H1 (cell line): ENCODE data around the gene CUEDC1. TPM values are rescaled to one million over a fixed set of nuclear protein-coding genes. Genes with fewer than 3 reads are reported as not detected.

ENCODE experiments used
- CTCF ChIA-PET: fragments of 300-600 bp; sonication (Branson Sonifier 250); formaldehyde crosslinking; loops from one replicate; lab custom pipeline; 2021; ENCODE audit not compliant: partially characterized antibody; lab: Charles Lee
- POLR2A ChIA-PET: fragments of 300-600 bp; sonication (Branson Sonifier 250); formaldehyde crosslinking; loops from one replicate; lab custom pipeline; 2021; ENCODE audit warnings: inconsistent platforms; ENCODE audit not compliant: partially characterized antibody; lab: Charles Lee
- DNase-seq, 2 experiments: peaks; one replicate each; pipeline versions ENCODE4 v3.0.0 to v3.0.0-alpha.2; 2010 to 2022; ENCODE audit warnings: low spot score in 2 of 2, low read depth in 1 of 2, mixed read lengths in 1 of 2
- FAIRE-seq: peaks from 2 replicates; lab custom pipeline; 2011; peaks lifted over from hg19 to GRCh38; lab: Jason Lieb, UNC
- H2AFZ ChIP-seq: 2 replicates; pipeline ENCODE4 v1.8.1; 2012; ENCODE audit warnings: low read length, inconsistent platforms
- H2AK5ac ChIP-seq: 2 replicates; pipeline ENCODE4 v1.6.1; 2013; ENCODE audit warnings: low read depth, low read length
- H2BK120ac ChIP-seq: replicated peaks from 2 replicates; pipeline ENCODE3; 2013; ENCODE audit warnings: low read depth, low read length, inconsistent platforms
- H2BK12ac ChIP-seq: 2 replicates; pipeline ENCODE4 v1.6.1; 2013; ENCODE audit warnings: low read depth, low read length
- H2BK15ac ChIP-seq: 2 replicates; pipeline ENCODE4 v1.6.1; 2013; ENCODE audit warnings: low read length
- H2BK20ac ChIP-seq: 2 replicates; pipeline ENCODE4 v1.6.1; 2013; ENCODE audit warnings: low read length
- H2BK5ac ChIP-seq: 2 replicates; pipeline ENCODE4 v1.6.1; 2013; ENCODE audit warnings: low read depth, low read length
- H3K14ac ChIP-seq: 2 replicates; pipeline ENCODE4 v1.6.1; 2013; ENCODE audit warnings: inconsistent platforms; ENCODE audit not compliant: insufficient read length
- H3K18ac ChIP-seq: 2 replicates; pipeline ENCODE4 v1.6.1; 2013; ENCODE audit warnings: low read length; ENCODE audit errors: extremely low read depth
- H3K23ac ChIP-seq: 2 replicates; pipeline ENCODE4 v1.6.1; 2013; ENCODE audit warnings: inconsistent platforms; ENCODE audit not compliant: insufficient read length
- H3K23me2 ChIP-seq: 2 replicates; pipeline ENCODE4 v1.6.1; 2013; ENCODE audit warnings: low read depth, low read length
- H3K27ac ChIP-seq: 2 replicates; pipeline ENCODE4 v1.6.1; 2011; ENCODE audit warnings: low read depth, low read length, inconsistent platforms
- H3K27me3 ChIP-seq, 4 experiments: replicated peaks in 1 of 4; 1 replicate in 1 of 4; 2 replicates in 3 of 4; pipeline versions ENCODE4 v1.6.1 to v1.8.1; 2011 to 2013; ENCODE audit warnings: low read length in 3 of 4, mild to moderate bottlenecking in 3 of 4, inconsistent platforms in 2 of 4, mixed read lengths in 2 of 4, moderate library complexity in 1 of 4; ENCODE audit not compliant: control insufficient read depth in 3 of 4, insufficient read depth in 3 of 4; ENCODE audit errors: extremely low read depth in 1 of 4
- H3K36me3 ChIP-seq, 4 experiments: 2 replicates each; pipeline versions ENCODE4 v1.6.1 to v1.8.1; 2011 to 2013; ENCODE audit warnings: mild to moderate bottlenecking in 4 of 4, low read length in 3 of 4, moderate library complexity in 2 of 4, control low read depth in 1 of 4, inconsistent platforms in 1 of 4; ENCODE audit not compliant: insufficient read depth in 4 of 4, control insufficient read depth in 2 of 4
- H3K4ac ChIP-seq: replicated peaks from 2 replicates; pipeline ENCODE3; 2013; ENCODE audit warnings: low read length, low read depth, mixed read lengths, inconsistent platforms; ENCODE audit not compliant: insufficient read length
- H3K4me1 ChIP-seq, 4 experiments: replicated peaks in 1 of 4; 1 replicate in 1 of 4; 2 replicates in 3 of 4; pipeline versions ENCODE4 v1.6.1 to v1.8.1; 2011 to 2013; ENCODE audit warnings: low read length in 3 of 4, inconsistent platforms in 2 of 4, mixed read lengths in 1 of 4; ENCODE audit not compliant: insufficient read depth in 4 of 4, control insufficient read depth in 3 of 4
- H3K4me2 ChIP-seq, 2 experiments: 2 replicates each; pipeline versions ENCODE4 v1.6.1 to v1.8.1; 2011 to 2013; ENCODE audit warnings: low read depth in 2 of 2, low read length in 2 of 2, control low read depth in 1 of 2, inconsistent platforms in 1 of 2, mild to moderate bottlenecking in 1 of 2; ENCODE audit not compliant: insufficient read depth in 1 of 2
- H3K4me3 ChIP-seq, 4 experiments: fragments of 200-600, 300-600 bp in 1 of 4; sonication (generic), shearing (Covaris generic), sonication (Bioruptor Twin) in 1 of 4; 2 replicates each; pipeline versions ENCODE4 v1.5.1 to v1.8.1; 2011 to 2016; ENCODE audit warnings: low read length in 4 of 4, low read depth in 3 of 4, control low read depth in 2 of 4, inconsistent platforms in 2 of 4, mild to moderate bottlenecking in 2 of 4, mixed read lengths in 1 of 4, moderate library complexity in 1 of 4; ENCODE audit not compliant: insufficient read depth in 2 of 4; ENCODE audit errors: extremely low read depth in 1 of 4
- H3K56ac ChIP-seq: replicated peaks from 2 replicates; pipeline ENCODE3; 2013; ENCODE audit warnings: low read depth, mild to moderate bottlenecking, mixed read lengths, low read length, inconsistent platforms; ENCODE audit not compliant: insufficient read length
- H3K79me1 ChIP-seq: 2 replicates; pipeline ENCODE4 v1.6.1; 2013; ENCODE audit warnings: low read depth, low read length, control low read depth
- H3K79me2 ChIP-seq, 2 experiments: 2 replicates each; pipeline versions ENCODE4 v1.6.1 to v1.8.1; 2012 to 2013; ENCODE audit warnings: low read length in 2 of 2, mild to moderate bottlenecking in 2 of 2, inconsistent platforms in 1 of 2; ENCODE audit not compliant: insufficient read depth in 2 of 2, control insufficient read depth in 1 of 2
- H3K9ac ChIP-seq, 4 experiments: replicated peaks in 1 of 4; 1 replicate in 1 of 4; 2 replicates in 3 of 4; pipeline versions ENCODE4 v1.6.1 to v1.8.1; 2011 to 2013; ENCODE audit warnings: low read depth in 3 of 4, low read length in 3 of 4, control low read depth in 2 of 4, mild to moderate bottlenecking in 2 of 4, moderate library complexity in 2 of 4, inconsistent platforms in 1 of 4; ENCODE audit errors: extremely low read depth in 1 of 4
- H3K9me3 ChIP-seq, 2 experiments: 2 replicates each; pipeline versions ENCODE4 v1.6.1 to v1.8.1; 2012 to 2013; ENCODE audit warnings: mild to moderate bottlenecking in 2 of 2, moderate library complexity in 2 of 2, control low read depth in 1 of 2, inconsistent platforms in 1 of 2, low read depth in 1 of 2, low read length in 1 of 2, mixed read lengths in 1 of 2; ENCODE audit not compliant: insufficient read depth in 2 of 2
- H4K20me1 ChIP-seq, 2 experiments: replicated peaks in 1 of 2; 2 replicates each; pipeline versions ENCODE3 to v1.8.1; 2011 to 2013; ENCODE audit warnings: inconsistent platforms in 2 of 2, low read length in 2 of 2, mild to moderate bottlenecking in 1 of 2; ENCODE audit not compliant: insufficient read depth in 2 of 2, control insufficient read depth in 1 of 2
- H4K5ac ChIP-seq: 2 replicates; pipeline ENCODE4 v1.6.1; 2013; ENCODE audit warnings: low read length, low read depth, mixed read lengths, inconsistent platforms; ENCODE audit not compliant: insufficient read length
- H4K8ac ChIP-seq: 2 replicates; pipeline ENCODE4 v1.8.0; 2013; ENCODE audit warnings: mild to moderate bottlenecking, moderate library complexity, low read length, inconsistent platforms; ENCODE audit not compliant: insufficient read depth; ENCODE audit errors: extremely low read depth
- H4K91ac ChIP-seq: replicated peaks from 2 replicates; pipeline ENCODE3; 2013; ENCODE audit warnings: low read length, mixed read lengths, inconsistent platforms; ENCODE audit not compliant: insufficient read length
- BCL11A ChIP-seq, 2 experiments: IDR thresholded peaks; one replicate each; pipeline ENCODE4 v1.6.1; 2011; ENCODE audit warnings: low read depth in 2 of 2, low read length in 2 of 2, mild to moderate bottlenecking in 2 of 2
- CBX5 ChIP-seq: fragments of 300-800, 300-1000 bp; sonication (generic); IDR thresholded peaks from 2 replicates; pipeline ENCODE4 v1.7.1; 2016; ENCODE audit warnings: antibody characterized with exemption, low read length, low read depth
- E2F6 ChIP-seq: IDR thresholded peaks from 2 replicates; pipeline ENCODE4 v1.6.1; 2012; ENCODE audit warnings: inconsistent platforms
- GABPA ChIP-seq: IDR thresholded peaks from 2 replicates; pipeline ENCODE4 v1.6.1; 2011; ENCODE audit warnings: mild to moderate bottlenecking, low read length, moderate library complexity, borderline replicate concordance; ENCODE audit not compliant: insufficient read depth
- JUN ChIP-seq: IDR thresholded peaks from 2 replicates; pipeline ENCODE4 v1.6.1; 2011; ENCODE audit warnings: low read depth, mild to moderate bottlenecking, improper control_type of control experiment, low read length
- PHF8 ChIP-seq: fragments of 200-600 bp; sonication (generic); conservative IDR thresholded peaks from 2 replicates; pipeline ENCODE4 v1.7.1; 2012; ENCODE audit warnings: low read depth, mild to moderate bottlenecking, inconsistent platforms, low read length, moderate library complexity
- RFX5 ChIP-seq: IDR thresholded peaks from 2 replicates; pipeline ENCODE4 v1.6.1; 2011; ENCODE audit warnings: low read depth, low read length, improper control_type of control experiment, borderline replicate concordance
- SIN3A ChIP-seq, 2 experiments: IDR thresholded peaks in 1 of 2; conservative IDR thresholded peaks in 1 of 2; 2 replicates each; pipeline ENCODE4 v1.6.1; 2011 to 2012; ENCODE audit warnings: low read length in 2 of 2, improper control_type of control experiment in 1 of 2, low read depth in 1 of 2, mild to moderate bottlenecking in 1 of 2
- TEAD4 ChIP-seq: IDR thresholded peaks from 2 replicates; pipeline ENCODE4 v1.6.1; 2012; ENCODE audit warnings: low read depth, low read length, inconsistent platforms, mixed read lengths
- WGBS, 2 experiments: shearing (Covaris generic) in 1 of 2; methylation state at CpG; one replicate each; pipeline versions ENCODE4 v1.1.6 to v1.1.7; 2013 to 2015; ENCODE audit warnings: low lambda C conversion rate in 2 of 2, mixed read lengths in 2 of 2, inconsistent platforms in 1 of 2, low coverage in 1 of 2, missing lambda C conversion rate in 1 of 2; ENCODE audit not compliant: insufficient replicate concordance in 2 of 2, insufficient coverage in 1 of 2, insufficient read length in 1 of 2; ENCODE audit errors: extremely low coverage in 1 of 2, missing lambda C conversion rate in 1 of 2; 5-methylcytosine and 5-hydroxymethylcytosine counted together
- polyA plus RNA-seq, 7 experiments: library from polyadenylated mRNA; depleted of rRNA in 3 of 7; stranded (reverse) in 5 of 7; unstranded in 2 of 7; fragments of >200 nt in 5 of 7; fragments of 200-250 nt in 2 of 7; gene quantifications; 1 replicate in 5 of 7; 2 replicates in 1 of 7; 4 replicates in 1 of 7; pipeline versions ENCODE4 v1.2.1 to v1.2.3, GENCODE V29; 2011 to 2013; ENCODE audit warnings: missing spikeins in 2 of 7, mixed read lengths in 2 of 7
- total RNA-seq: library from RNA; stranded (reverse); fragmentation: NEBNext Ultra II Directional; extraction: Animal tissue kit (Norgen Biotek cat#: 25700); gene quantifications from 2 replicates; pipeline ENCODE4 v1.2.1, GENCODE V29; 2021

The CUEDC1 gene
- total and polyA plus RNA-seq, 2 of the 8 experiments (the other 6 are each of a cell fraction or from before 2014, with no cell fraction given): 4.0 to 10.7 TPM

GRCh38 chr17:57855391-57856035 lies 99.7 kb downstream of the CUEDC1 start:
- peak overlapping the region; percentile 42; the same call in 1 of the 2 replicates for H4K8ac ChIP-seq
- H3K27ac ChIP-seq: no peak overlapping the region
- no peak overlapping the region for H2BK120ac ChIP-seq
- H2BK20ac ChIP-seq: no peak overlapping the region
- H3K4ac ChIP-seq: no peak overlapping the region
- H3K79me1 ChIP-seq: no peaks in the 10 kb centered on the region
- H4K20me1 ChIP-seq: no peaks in the 10 kb centered on the region
- DNase-seq (peak in 1 of 2 experiments; percentile 43), FAIRE-seq (no peak)
- H3K18ac ChIP-seq: no peak overlapping the region
- H2BK15ac ChIP-seq: no peak overlapping the region
- POLR2A ChIA-PET: interaction anchor here (0.6 to 32.5 kb wide), 6 partner anchors 9 to 142 kb away, joined by 3 to 672 read pairs (median 3); partner anchors contain the start of genes SRSF1 and VEZF1
- CTCF ChIA-PET: interaction anchor here (0.6 to 19.8 kb wide), 16 partner anchors 8 to 256 kb away, joined by 3 to 384 read pairs (median 33); partner anchors contain the start of gene CUEDC1
- H2AK5ac ChIP-seq: no peak overlapping the region
- H3K9me3 ChIP-seq: no peaks in the 10 kb centered on the region
- no peak overlapping the region for H3K56ac ChIP-seq
- H2AFZ ChIP-seq: 0 out of 2 replicates have a peak overlapping the region, but pooled peaks have one; percentile 42
- H3K36me3 ChIP-seq: no peaks in the 10 kb centered on the region; a peak in 1 of 8 replicates
- H3K23me2 ChIP-seq: peaks cover 3% of the 10 kb centered on the region
- no peaks in the 10 kb centered on the region for H3K79me2 ChIP-seq
- peaks cover 0 to 4% (median 3%) of the 10 kb centered on the region in 4 experiments; a peak in 4 of 7 replicates for H3K27me3 ChIP-seq
- WGBS, 2 experiments: 82% methylated on average over 6 of the region's 6 CpGs; no CpG with 5 or more reads in 1 of the 2 experiments
- peaks cover 0 to 6% (median 2%) of the 10 kb centered on the region in 4 experiments; a peak in 2 of 7 replicates for H3K4me1 ChIP-seq
- no peak overlapping the region for H4K91ac ChIP-seq
- H3K23ac ChIP-seq: no peak overlapping the region
- H4K5ac ChIP-seq: no peak overlapping the region
- H3K14ac ChIP-seq: no peak overlapping the region
- H3K4me2 ChIP-seq: no peak overlapping the region
- no peak overlapping the region for H3K9ac ChIP-seq
- no peak overlapping the region for H2BK12ac ChIP-seq
- no peak overlapping the region for H3K4me3 ChIP-seq
- 0 out of 2 replicates have a peak overlapping the region, but pooled peaks have one; percentile 29 for H2BK5ac ChIP-seq
- TF ChIP-seq BCL11A (IDR thresholded peaks at IDR 0.05; ENCODE audit: low read depth in 2 of 2, low read length in 2 of 2) (no peak), TEAD4 (no peak), E2F6 (no peak), JUN (no peak), SIN3A (conservative IDR thresholded peaks at IDR 0.05 in 1 of 2, IDR thresholded peaks at IDR 0.05 in 1 of 2; ENCODE audit: low read depth in 1 of 2, low read length in 2 of 2) (no peak), RFX5 (no peak), GABPA (no peak), PHF8 (no peak), CBX5 (no peak)
